ENCODE results near the gene CROCC2.

DNA sequence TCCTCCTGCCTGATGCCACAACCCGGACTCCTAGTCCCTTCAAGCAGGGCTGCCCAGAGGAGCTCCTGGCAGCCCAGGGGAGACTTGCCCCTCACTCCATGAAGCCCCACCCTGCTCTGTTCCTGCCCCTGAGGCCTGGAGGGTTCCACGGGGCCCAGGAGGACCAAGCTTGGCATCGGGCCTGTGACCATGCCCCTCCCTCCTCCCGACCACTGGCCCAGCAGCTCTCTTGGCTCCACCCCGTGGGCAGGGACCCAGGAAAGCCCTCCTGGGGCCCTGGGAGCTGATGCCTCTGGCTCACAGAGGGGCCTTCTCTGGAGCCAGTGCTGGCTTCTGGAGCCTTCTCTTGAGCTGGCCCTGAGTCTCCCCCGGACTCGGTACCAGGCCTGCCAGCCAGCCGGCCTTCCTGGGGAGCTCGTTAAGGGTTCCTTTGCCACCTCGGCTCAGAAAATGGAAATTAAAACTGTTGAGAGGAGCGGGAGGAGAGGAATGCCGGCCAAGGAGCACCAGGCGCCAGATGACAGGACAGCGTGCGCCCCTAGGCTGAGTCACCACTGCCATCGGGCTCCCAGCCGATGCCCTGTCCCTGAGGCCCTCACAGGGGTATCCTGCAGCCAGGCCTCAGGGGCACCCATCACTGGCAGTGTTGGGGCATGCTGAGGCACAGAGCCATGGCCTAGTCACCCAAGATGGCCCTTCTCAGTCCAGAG, 51.7 kb downstream of the CROCC2 start:
- TF ChIP-seq ATF7 (IDR thresholded peaks at IDR 0.05; ENCODE audit: low read depth) (no peak), FOXM1 (IDR thresholded peaks at IDR 0.05; ENCODE audit: low read depth, low read length) (no peak)
- TF ChIP-seq, protein P1, sequence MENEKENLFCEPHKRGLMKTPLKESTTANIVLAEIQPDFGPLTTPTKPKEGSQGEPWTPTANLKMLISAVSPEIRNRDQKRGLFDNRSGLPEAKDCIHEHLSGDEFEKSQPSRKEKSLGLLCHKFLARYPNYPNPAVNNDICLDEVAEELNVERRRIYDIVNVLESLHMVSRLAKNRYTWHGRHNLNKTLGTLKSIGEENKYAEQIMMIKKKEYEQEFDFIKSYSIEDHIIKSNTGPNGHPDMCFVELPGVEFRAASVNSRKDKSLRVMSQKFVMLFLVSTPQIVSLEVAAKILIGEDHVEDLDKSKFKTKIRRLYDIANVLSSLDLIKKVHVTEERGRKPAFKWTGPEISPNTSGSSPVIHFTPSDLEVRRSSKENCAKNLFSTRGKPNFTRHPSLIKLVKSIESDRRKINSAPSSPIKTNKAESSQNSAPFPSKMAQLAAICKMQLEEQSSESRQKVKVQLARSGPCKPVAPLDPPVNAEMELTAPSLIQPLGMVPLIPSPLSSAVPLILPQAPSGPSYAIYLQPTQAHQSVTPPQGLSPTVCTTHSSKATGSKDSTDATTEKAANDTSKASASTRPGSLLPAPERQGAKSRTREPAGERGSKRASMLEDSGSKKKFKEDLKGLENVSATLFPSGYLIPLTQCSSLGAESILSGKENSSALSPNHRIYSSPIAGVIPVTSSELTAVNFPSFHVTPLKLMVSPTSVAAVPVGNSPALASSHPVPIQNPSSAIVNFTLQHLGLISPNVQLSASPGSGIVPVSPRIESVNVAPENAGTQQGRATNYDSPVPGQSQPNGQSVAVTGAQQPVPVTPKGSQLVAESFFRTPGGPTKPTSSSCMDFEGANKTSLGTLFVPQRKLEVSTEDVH (IDR thresholded peaks at IDR 0.05; ENCODE audit: low read depth, partially characterized antibody): no peak

Measured in GM12878 (cell line).